K562 (cell line): Measurements from ENCODE around the gene PRR36.

Experiments used
- CEBPB ChIP-seq: fragments of 450-650 bp; IDR thresholded peaks from 2 replicates; pipeline ENCODE4 v1.6.1; 2016; ENCODE audit warnings: missing genetic modification characterization, missing compliant biosample characterization
- EZH2 ChIP-seq: IDR thresholded peaks from 2 replicates; pipeline ENCODE4 v1.6.1; 2012; ENCODE audit warnings: low read depth, mild to moderate bottlenecking, inconsistent platforms, low read length, borderline replicate concordance
- GABPB1 ChIP-seq: sonication (generic); formaldehyde crosslinking; IDR thresholded peaks from 2 replicates; pipeline ENCODE4 v1.8.0; 2022; ENCODE audit warnings: mild to moderate bottlenecking, missing genetic modification reagents
- HDAC2 ChIP-seq: fragments of 450-650 bp; IDR thresholded peaks from 2 replicates; pipeline ENCODE4 v1.6.1; 2016; ENCODE audit warnings: mild to moderate bottlenecking
- RNF2 ChIP-seq: sonication (generic); IDR thresholded peaks from 2 replicates; pipeline ENCODE4 v1.6.1; 2016
- TF ChIP-seq, protein P1 (sequence below): fragments of 250-450 bp; sonication (Bioruptor Pico); IDR thresholded peaks from 2 replicates; pipeline ENCODE4 v1.5.0; 2022; ENCODE audit warnings: mild to moderate bottlenecking
- TF ChIP-seq, protein P2 (sequence below): sonication (generic); formaldehyde crosslinking; IDR thresholded peaks from 2 replicates; pipeline ENCODE4 v1.8.0; 2022; ENCODE audit warnings: mild to moderate bottlenecking, missing genetic modification reagents
- TF ChIP-seq, protein P3 (sequence below), 3 experiments: IDR thresholded peaks in 2 of 3; conservative IDR thresholded peaks in 1 of 3; 2 replicates each; pipeline ENCODE4 v1.5.1; 2011 to 2012; ENCODE audit warnings: low read length in 3 of 3, mild to moderate bottlenecking in 3 of 3, control low read depth in 2 of 3, improper control_type of control experiment in 1 of 3, inconsistent platforms in 1 of 3, low read depth in 1 of 3, mixed read lengths in 1 of 3, moderate library complexity in 1 of 3; ENCODE audit not compliant: insufficient read depth in 2 of 3
- TF ChIP-seq, protein P4 (sequence below): fragments of 450-650 bp; formaldehyde crosslinking; IDR thresholded peaks from 2 replicates; pipeline ENCODE4 v1.4.0; 2022; ENCODE audit warnings: missing genetic modification characterization

DNA sequence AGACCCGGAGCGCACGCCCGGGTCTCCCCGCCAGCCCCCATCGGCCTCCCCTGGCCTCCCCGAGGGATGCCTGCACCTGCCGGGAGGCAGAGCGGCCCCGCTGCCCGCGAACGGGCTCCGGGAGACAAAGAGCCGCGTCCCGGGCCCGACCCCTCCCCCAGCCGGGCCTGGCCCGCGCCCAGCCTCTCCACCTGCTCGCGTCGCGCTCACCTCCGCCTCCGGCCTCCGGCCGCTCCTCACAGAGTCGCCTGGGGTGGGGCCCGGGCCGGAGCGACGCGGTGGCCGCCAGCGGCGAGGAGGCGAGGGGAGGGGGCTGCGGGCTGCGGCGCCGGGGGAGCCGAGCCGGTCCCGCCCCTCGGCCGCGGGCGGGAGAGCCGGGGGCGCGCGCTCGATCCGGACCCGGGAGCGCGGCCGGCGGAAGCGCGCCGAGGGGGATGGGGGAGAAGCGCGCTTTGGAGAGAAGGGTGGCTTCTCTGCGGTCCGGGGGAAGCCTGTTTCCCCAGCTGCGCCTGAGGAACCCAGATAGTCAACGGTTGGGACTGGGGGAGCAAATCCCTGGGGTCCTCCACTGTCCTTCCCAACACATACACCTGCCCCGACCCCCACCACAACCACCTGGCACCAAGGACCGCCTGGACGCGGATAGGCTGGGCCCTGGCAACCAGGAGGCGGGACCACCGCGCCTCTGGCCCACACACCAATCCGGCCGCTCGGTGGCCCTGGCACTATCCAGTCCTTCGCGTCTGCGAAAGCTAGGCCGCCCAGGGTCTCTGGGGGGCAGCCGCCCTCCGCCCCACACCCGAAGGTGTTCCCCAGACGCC, at the start of gene PRR36:
- TF ChIP-seq HDAC2 = no peak
- TF ChIP-seq, protein P1, sequence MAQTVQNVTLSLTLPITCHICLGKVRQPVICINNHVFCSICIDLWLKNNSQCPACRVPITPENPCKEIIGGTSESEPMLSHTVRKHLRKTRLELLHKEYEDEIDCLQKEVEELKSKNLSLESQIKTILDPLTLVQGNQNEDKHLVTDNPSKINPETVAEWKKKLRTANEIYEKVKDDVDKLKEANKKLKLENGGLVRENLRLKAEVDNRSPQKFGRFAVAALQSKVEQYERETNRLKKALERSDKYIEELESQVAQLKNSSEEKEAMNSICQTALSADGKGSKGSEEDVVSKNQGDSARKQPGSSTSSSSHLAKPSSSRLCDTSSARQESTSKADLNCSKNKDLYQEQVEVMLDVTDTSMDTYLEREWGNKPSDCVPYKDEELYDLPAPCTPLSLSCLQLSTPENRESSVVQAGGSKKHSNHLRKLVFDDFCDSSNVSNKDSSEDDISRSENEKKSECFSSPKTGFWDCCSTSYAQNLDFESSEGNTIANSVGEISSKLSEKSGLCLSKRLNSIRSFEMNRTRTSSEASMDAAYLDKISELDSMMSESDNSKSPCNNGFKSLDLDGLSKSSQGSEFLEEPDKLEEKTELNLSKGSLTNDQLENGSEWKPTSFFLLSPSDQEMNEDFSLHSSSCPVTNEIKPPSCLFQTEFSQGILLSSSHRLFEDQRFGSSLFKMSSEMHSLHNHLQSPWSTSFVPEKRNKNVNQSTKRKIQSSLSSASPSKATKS (CRISPR knock-in tag) = no peak
- TF ChIP-seq, protein P2, sequence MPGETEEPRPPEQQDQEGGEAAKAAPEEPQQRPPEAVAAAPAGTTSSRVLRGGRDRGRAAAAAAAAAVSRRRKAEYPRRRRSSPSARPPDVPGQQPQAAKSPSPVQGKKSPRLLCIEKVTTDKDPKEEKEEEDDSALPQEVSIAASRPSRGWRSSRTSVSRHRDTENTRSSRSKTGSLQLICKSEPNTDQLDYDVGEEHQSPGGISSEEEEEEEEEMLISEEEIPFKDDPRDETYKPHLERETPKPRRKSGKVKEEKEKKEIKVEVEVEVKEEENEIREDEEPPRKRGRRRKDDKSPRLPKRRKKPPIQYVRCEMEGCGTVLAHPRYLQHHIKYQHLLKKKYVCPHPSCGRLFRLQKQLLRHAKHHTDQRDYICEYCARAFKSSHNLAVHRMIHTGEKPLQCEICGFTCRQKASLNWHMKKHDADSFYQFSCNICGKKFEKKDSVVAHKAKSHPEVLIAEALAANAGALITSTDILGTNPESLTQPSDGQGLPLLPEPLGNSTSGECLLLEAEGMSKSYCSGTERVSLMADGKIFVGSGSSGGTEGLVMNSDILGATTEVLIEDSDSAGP (CRISPR knock-in tag) = no peak
- TF ChIP-seq, protein P3, sequence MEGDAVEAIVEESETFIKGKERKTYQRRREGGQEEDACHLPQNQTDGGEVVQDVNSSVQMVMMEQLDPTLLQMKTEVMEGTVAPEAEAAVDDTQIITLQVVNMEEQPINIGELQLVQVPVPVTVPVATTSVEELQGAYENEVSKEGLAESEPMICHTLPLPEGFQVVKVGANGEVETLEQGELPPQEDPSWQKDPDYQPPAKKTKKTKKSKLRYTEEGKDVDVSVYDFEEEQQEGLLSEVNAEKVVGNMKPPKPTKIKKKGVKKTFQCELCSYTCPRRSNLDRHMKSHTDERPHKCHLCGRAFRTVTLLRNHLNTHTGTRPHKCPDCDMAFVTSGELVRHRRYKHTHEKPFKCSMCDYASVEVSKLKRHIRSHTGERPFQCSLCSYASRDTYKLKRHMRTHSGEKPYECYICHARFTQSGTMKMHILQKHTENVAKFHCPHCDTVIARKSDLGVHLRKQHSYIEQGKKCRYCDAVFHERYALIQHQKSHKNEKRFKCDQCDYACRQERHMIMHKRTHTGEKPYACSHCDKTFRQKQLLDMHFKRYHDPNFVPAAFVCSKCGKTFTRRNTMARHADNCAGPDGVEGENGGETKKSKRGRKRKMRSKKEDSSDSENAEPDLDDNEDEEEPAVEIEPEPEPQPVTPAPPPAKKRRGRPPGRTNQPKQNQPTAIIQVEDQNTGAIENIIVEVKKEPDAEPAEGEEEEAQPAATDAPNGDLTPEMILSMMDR (IDR thresholded peaks at IDR 0.05 in 2 of 3, conservative IDR thresholded peaks at IDR 0.05 in 1 of 3; ENCODE audit: insufficient read depth in 2 of 3, low read depth in 1 of 3, low read length in 3 of 3) = no peak
- no peak for TF ChIP-seq EZH2
- TF ChIP-seq, protein P4, sequence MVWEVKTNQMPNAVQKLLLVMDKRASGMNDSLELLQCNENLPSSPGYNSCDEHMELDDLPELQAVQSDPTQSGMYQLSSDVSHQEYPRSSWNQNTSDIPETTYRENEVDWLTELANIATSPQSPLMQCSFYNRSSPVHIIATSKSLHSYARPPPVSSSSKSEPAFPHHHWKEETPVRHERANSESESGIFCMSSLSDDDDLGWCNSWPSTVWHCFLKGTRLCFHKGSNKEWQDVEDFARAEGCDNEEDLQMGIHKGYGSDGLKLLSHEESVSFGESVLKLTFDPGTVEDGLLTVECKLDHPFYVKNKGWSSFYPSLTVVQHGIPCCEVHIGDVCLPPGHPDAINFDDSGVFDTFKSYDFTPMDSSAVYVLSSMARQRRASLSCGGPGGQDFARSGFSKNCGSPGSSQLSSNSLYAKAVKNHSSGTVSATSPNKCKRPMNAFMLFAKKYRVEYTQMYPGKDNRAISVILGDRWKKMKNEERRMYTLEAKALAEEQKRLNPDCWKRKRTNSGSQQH = no peak
- TF ChIP-seq CEBPB (tag) = no peak
- no peak for TF ChIP-seq GABPB1 (CRISPR knock-in tag)
- no peak for TF ChIP-seq RNF2
